OCI-LY7 (cell line): ENCODE measurements around the gene COL13A1. TPM values are rescaled to one million over a fixed set of nuclear protein-coding genes. Genes with fewer than 3 reads are reported as not detected.

Experiments
- BruUV-seq: library from RNA; stranded (reverse); fragments of 400-500 nt; replicated peaks from 2 replicates; lab custom pipeline; 2021; lab: Mats Ljungman, UMichigan
- CTCF ChIA-PET: fragments of 300-600 bp; sonication (Branson Sonifier 250); formaldehyde crosslinking; loops from one replicate; lab custom pipeline; 2022; ENCODE audit warnings: antibody characterized with exemption; ENCODE audit not compliant: unreplicated experiment; lab: Charles Lee
- POLR2A ChIA-PET: fragments of 300-600 bp; sonication (Branson Sonifier 250); formaldehyde crosslinking; loops from one replicate; lab custom pipeline; 2022; ENCODE audit warnings: antibody characterized with exemption; lab: Charles Lee
- DNase-seq: peaks from one replicate; pipeline ENCODE4 v3.0.0-alpha.2; 2015; ENCODE audit warnings: low spot score
- H2AFZ ChIP-seq: fragments of 200-600 bp; sonication (generic), shearing (Covaris generic); 2 replicates; pipeline ENCODE4 v1.6.1; 2014; ENCODE audit warnings: mild to moderate bottlenecking, antibody characterized with exemption, low read length, moderate library complexity
- H3K27ac ChIP-seq: fragments of 200-600 bp; sonication (generic); 2 replicates; pipeline ENCODE4 v1.5.1; 2014; ENCODE audit warnings: mixed run types, low read depth, mild to moderate bottlenecking, moderate library complexity, low read length, inconsistent platforms; ENCODE audit not compliant: poor library complexity, severe bottlenecking
- H3K36me3 ChIP-seq: fragments of 200-600 bp; sonication (generic); 2 replicates; pipeline ENCODE4 v1.6.1; 2014; ENCODE audit warnings: mild to moderate bottlenecking, antibody characterized with exemption, low read length, moderate library complexity, mixed read lengths; ENCODE audit not compliant: insufficient read depth
- H3K4me1 ChIP-seq: fragments of 200-600 bp; sonication (generic); 2 replicates; pipeline ENCODE4 v1.5.1; 2014; ENCODE audit warnings: mild to moderate bottlenecking, low read length; ENCODE audit not compliant: insufficient read depth, poor library complexity, severe bottlenecking
- H3K4me2 ChIP-seq: fragments of 200-600 bp; sonication (generic); 2 replicates; pipeline ENCODE4 v1.6.1; 2014; ENCODE audit warnings: mild to moderate bottlenecking, low read length
- H3K4me3 ChIP-seq: fragments of 200-600 bp; sonication (generic); 2 replicates; pipeline ENCODE4 v1.5.1; 2014; ENCODE audit warnings: mild to moderate bottlenecking, low read depth, low read length; ENCODE audit not compliant: poor library complexity, severe bottlenecking
- H3K79me2 ChIP-seq: fragments of 200-600 bp; sonication (generic); 2 replicates; pipeline ENCODE4 v1.6.1; 2016; ENCODE audit warnings: low read depth, mild to moderate bottlenecking, low read length, moderate library complexity, mixed read lengths; ENCODE audit not compliant: insufficient read depth
- H3K9me2 ChIP-seq: fragments of 200-600 bp; sonication (generic); 2 replicates; pipeline ENCODE4 v1.6.1; 2016; ENCODE audit warnings: mild to moderate bottlenecking, low read length, mixed read lengths; ENCODE audit not compliant: insufficient read depth
- H3K9me3 ChIP-seq: fragments of 200-600 bp; sonication (generic); 2 replicates; pipeline ENCODE4 v1.6.1; 2014; ENCODE audit warnings: mild to moderate bottlenecking, mixed run types, low read length, mixed read lengths
- H4K20me1 ChIP-seq: fragments of 200-600 bp; sonication (generic); 2 replicates; pipeline ENCODE4 v1.6.1; 2014; ENCODE audit warnings: mild to moderate bottlenecking, antibody characterized with exemption, low read length, moderate library complexity, mixed read lengths; ENCODE audit not compliant: insufficient read depth
- EZH2phosphoT487 ChIP-seq: fragments of 200-600 bp; sonication (generic); IDR thresholded peaks from 2 replicates; pipeline ENCODE4 v1.6.1; 2018; ENCODE audit warnings: low read depth, borderline replicate concordance, mild to moderate bottlenecking, mixed run types, antibody characterized with exemption, low read length, moderate library complexity, mixed read lengths
- intact Hi-C: fragments of 100-400 bp; cut with micrococcal nuclease; formaldehyde crosslinking; loops from one replicate; pipeline ENCODE4 v1.10.0; 2022; ENCODE audit not compliant: unreplicated experiment
- total RNA-seq, 2 experiments: library from RNA; depleted of rRNA in 1 of 2; stranded (reverse); fragments of >200 nt in 1 of 2; shearing (Covaris generic) in 1 of 2; gene quantifications; 2 replicates each; pipeline ENCODE4 v1.2.3, GENCODE V29; 2014 to 2022
- TF ChIP-seq, protein P1 (sequence below): fragments of 200-600 bp; sonication (generic); conservative IDR thresholded peaks from 2 replicates; pipeline ENCODE4 v1.5.1; 2014; ENCODE audit warnings: mild to moderate bottlenecking, antibody characterized with exemption, low read length, moderate library complexity, mixed read lengths

COL13A1 gene
- total RNA-seq, 2 experiments from 2014 or later, result 0.06 TPM; not detected in 1

DNA sequence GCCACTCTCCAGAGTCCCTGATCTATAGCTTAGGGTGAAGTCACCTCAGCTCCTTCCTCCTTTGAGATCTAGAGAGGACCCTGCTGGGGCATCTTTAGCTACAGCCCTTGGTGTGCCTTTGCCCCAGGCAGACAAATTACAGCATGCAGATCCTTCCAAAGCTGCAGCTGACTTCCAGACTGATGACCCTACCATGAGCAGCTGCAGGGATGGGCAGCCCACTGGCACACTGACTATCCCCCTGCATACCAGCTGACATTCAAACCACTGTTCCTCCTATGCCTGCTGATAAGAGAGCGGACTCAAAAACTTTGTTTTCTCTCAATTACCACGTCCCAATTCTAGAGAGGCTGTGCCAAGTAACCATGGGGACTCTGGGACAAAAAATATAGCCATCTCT lies 70.6 kb downstream of the COL13A1 start:
- Histone ChIP-seq H3K4me3 (no peak overlapping the region), H3K36me3 (no peaks in the 10 kb centered on the region), H2AFZ (no peak overlapping the region), H3K79me2 (no peaks in the 10 kb centered on the region), H3K4me2 (no peak overlapping the region), H4K20me1 (no peaks in the 10 kb centered on the region), H3K9me2 (no peaks in the 10 kb centered on the region), H3K4me1 (no peaks in the 10 kb centered on the region), H3K9me3 (no peaks in the 10 kb centered on the region), H3K27ac (no peak overlapping the region)
- no TSS peak for BruUV-seq
- intact Hi-C loops, result no loop called here
- CTCF ChIA-PET, result no interaction called here
- TF ChIP-seq, protein P1, sequence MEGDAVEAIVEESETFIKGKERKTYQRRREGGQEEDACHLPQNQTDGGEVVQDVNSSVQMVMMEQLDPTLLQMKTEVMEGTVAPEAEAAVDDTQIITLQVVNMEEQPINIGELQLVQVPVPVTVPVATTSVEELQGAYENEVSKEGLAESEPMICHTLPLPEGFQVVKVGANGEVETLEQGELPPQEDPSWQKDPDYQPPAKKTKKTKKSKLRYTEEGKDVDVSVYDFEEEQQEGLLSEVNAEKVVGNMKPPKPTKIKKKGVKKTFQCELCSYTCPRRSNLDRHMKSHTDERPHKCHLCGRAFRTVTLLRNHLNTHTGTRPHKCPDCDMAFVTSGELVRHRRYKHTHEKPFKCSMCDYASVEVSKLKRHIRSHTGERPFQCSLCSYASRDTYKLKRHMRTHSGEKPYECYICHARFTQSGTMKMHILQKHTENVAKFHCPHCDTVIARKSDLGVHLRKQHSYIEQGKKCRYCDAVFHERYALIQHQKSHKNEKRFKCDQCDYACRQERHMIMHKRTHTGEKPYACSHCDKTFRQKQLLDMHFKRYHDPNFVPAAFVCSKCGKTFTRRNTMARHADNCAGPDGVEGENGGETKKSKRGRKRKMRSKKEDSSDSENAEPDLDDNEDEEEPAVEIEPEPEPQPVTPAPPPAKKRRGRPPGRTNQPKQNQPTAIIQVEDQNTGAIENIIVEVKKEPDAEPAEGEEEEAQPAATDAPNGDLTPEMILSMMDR, result no peak
- no peak for TF ChIP-seq EZH2phosphoT487
- no peak for DNase-seq
- POLR2A ChIA-PET, result no interaction called here

DNA sequence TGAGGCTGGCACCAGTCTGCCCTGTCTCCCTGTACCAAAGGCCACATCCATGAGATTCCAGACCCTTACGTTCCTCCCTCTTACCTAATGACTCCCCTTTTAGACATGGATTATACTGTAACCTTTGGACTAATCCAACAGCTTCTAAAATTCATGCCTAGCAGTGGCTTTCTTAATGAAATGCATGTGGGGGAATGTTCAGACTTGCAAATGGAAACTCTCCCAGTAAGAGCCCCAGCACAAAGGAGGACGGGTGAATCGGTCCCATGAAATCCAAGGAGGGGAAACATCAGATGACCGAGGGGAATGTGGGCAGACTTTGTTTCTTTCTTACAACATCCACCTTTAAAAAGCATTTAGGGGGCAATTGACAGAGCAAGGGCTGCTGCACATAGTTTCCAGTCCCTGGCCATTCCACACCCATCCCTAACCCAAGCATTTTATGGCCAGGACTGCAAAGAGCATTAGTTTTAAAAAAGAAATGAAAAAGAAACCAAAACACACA lies 71.5 kb downstream of the COL13A1 start:
- BruUV-seq, result no TSS peak
- POLR2A ChIA-PET, result no interaction called here
- Histone ChIP-seq H2AFZ (no peak overlapping the region), H3K9me2 (no peaks in the 10 kb centered on the region), H3K9me3 (no peaks in the 10 kb centered on the region), H3K79me2 (no peaks in the 10 kb centered on the region), H3K4me2 (no peak overlapping the region), H3K36me3 (no peaks in the 10 kb centered on the region), H3K27ac (no peak overlapping the region), H3K4me1 (no peaks in the 10 kb centered on the region), H3K4me3 (no peak overlapping the region), H4K20me1 (no peaks in the 10 kb centered on the region)
- intact Hi-C loops, result no loop called here
- TF ChIP-seq, protein P1, result no peak
- TF ChIP-seq EZH2phosphoT487, result no peak
- no peak for DNase-seq
- CTCF ChIA-PET, result no interaction called here

DNA sequence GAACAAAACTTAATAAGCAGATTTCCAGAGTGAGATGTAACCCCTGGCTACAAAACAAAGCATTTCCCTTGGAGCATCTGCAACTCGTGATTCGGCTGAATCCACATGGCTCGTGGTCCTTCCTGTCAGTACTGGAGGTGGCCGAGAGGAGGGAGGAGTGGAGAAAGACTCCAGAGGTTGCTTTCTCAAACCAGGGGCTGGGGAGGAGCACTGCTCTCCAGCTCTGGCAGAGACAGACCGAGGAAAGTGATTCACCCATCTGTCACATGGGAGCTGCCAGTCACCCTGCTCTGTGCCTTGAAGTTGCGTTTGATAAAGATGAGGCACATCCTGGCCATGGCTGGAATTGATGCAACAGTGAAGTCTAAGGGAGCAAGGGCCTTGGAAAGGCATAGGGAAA lies 72.7 kb downstream of the COL13A1 start:
- H4K20me1 ChIP-seq, result no peaks in the 10 kb centered on the region
- no TSS peak for BruUV-seq
- H3K4me1 ChIP-seq, result no peaks in the 10 kb centered on the region
- no peak overlapping the region for H3K27ac ChIP-seq
- H3K9me2 ChIP-seq, result no peaks in the 10 kb centered on the region
- no peak overlapping the region for H3K4me2 ChIP-seq
- ChIA-PET POLR2A (no interaction called here), CTCF (no interaction called here)
- DNase-seq, result no peak
- H3K4me3 ChIP-seq, result no peak overlapping the region
- H3K9me3 ChIP-seq, result no peaks in the 10 kb centered on the region
- TF ChIP-seq EZH2phosphoT487, result no peak
- TF ChIP-seq, protein P1, result no peak
- intact Hi-C loops, result no loop called here
- H3K36me3 ChIP-seq, result no peaks in the 10 kb centered on the region
- H2AFZ ChIP-seq, result no peak overlapping the region
- H3K79me2 ChIP-seq, result no peaks in the 10 kb centered on the region
